Testis (tissue), 2 donors: Measurements from ENCODE around the gene DMD.

Source experiments
- POLR2A ChIP-seq: fragments of 450-650 bp; IDR thresholded peaks from one replicate; pipeline ENCODE4 v1.6.1; 2017; ENCODE audit warnings: antibody characterized with exemption, mild to moderate bottlenecking, moderate library complexity
- TF ChIP-seq, protein P1 (sequence below), 3 experiments: fragments of 450-650 bp in 2 of 3; fragments of 200-600 bp in 1 of 3; sonication (generic) in 1 of 3; IDR thresholded peaks; one replicate each; pipeline ENCODE4 v1.5.1; 2016 to 2019; ENCODE audit warnings: antibody characterized with exemption in 3 of 3, mild to moderate bottlenecking in 2 of 3, moderate library complexity in 1 of 3

DNA sequence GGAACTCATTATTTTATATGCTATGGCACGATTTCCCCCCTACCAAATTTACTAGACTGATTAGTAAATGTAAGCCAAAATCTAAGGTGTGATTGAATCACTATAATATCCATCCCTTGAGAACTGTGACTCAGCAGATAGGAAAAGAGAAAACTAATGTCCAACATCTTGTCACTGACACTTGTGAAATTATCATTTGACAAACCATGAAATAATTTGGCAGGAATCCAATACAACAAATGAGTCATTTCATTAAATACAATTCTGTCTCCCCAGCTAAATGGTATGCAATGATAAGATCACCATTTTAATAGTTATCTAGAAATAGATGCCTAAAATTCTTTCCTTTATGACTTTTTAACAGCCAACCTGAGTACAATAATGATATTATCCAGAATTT lies 462.3 kb downstream of the DMD start:
- TF ChIP-seq, protein P1, sequence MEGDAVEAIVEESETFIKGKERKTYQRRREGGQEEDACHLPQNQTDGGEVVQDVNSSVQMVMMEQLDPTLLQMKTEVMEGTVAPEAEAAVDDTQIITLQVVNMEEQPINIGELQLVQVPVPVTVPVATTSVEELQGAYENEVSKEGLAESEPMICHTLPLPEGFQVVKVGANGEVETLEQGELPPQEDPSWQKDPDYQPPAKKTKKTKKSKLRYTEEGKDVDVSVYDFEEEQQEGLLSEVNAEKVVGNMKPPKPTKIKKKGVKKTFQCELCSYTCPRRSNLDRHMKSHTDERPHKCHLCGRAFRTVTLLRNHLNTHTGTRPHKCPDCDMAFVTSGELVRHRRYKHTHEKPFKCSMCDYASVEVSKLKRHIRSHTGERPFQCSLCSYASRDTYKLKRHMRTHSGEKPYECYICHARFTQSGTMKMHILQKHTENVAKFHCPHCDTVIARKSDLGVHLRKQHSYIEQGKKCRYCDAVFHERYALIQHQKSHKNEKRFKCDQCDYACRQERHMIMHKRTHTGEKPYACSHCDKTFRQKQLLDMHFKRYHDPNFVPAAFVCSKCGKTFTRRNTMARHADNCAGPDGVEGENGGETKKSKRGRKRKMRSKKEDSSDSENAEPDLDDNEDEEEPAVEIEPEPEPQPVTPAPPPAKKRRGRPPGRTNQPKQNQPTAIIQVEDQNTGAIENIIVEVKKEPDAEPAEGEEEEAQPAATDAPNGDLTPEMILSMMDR (IDR thresholded peaks at IDR 0.05): no peak
- no peak for TF ChIP-seq POLR2A
